Uterus (tissue), 4 donors: ENCODE data around the gene RITA1. TPM values are rescaled to one million over a fixed set of nuclear protein-coding genes. Genes with fewer than 3 reads are reported as not detected.

Source experiments
- DNase-seq, 2 donors: peaks; one replicate each; pipeline ENCODE4 v3.0.0-alpha.2; 2019 to 2020
- H3K27ac ChIP-seq, 2 donors: fragments of 200-600 bp; sonication (generic); 1 replicate in 1 of 2; 2 replicates in 1 of 2; pipeline ENCODE4 v1.5.1; 2016 to 2018
- H3K27me3 ChIP-seq, 2 donors: fragments of 200-600 bp; sonication (generic); one replicate each; pipeline ENCODE4 v1.5.1; 2018 to 2019; ENCODE audit warnings: control low read depth in 1 of 2
- H3K36me3 ChIP-seq, 2 donors: fragments of 200-600 bp; sonication (generic); one replicate each; pipeline ENCODE4 v1.5.1; 2019; ENCODE audit warnings: control low read depth in 1 of 2
- H3K4me1 ChIP-seq, 2 donors: fragments of 200-600 bp; sonication (generic); one replicate each; pipeline ENCODE4 v1.5.1; 2018 to 2019; ENCODE audit warnings: control low read depth in 1 of 2
- H3K4me3 ChIP-seq, 2 donors: fragments of 200-600 bp; sonication (generic); 1 replicate in 1 of 2; 2 replicates in 1 of 2; pipeline ENCODE4 v1.5.1; 2018 to 2019; ENCODE audit warnings: mild to moderate bottlenecking in 1 of 2
- H3K9me3 ChIP-seq, 2 donors: fragments of 200-600 bp; sonication (generic); one replicate each; pipeline ENCODE4 v1.5.1; 2019; ENCODE audit warnings: control low read depth in 1 of 2
- POLR2A ChIP-seq, 2 donors: fragments of 450-650 bp; IDR thresholded peaks; one replicate each; pipeline ENCODE4 v1.6.1; 2016; ENCODE audit warnings: antibody characterized with exemption in 2 of 2, mild to moderate bottlenecking in 1 of 2, moderate library complexity in 1 of 2
- intact Hi-C: fragments of 100-400 bp; cut with DNase I; formaldehyde crosslinking; loops from one replicate; pipeline ENCODE4 v1.15.1; 2023; ENCODE audit warnings: low total_unique reads
- total RNA-seq, 4 donors: library from RNA; depleted of rRNA in 3 of 4; stranded (reverse); fragments of >200 nt in 3 of 4; gene quantifications; one replicate each; pipeline versions ENCODE4 v1.1.0 to v1.2.4, GENCODE V29; 2014 to 2023
- TF ChIP-seq, protein P1 (sequence below), 4 experiments: fragments of 200-600 bp in 2 of 4; fragments of 450-650 bp in 2 of 4; sonication (generic) in 2 of 4; IDR thresholded peaks; one replicate each; pipeline ENCODE4 v1.5.1; 2016 to 2019; ENCODE audit warnings: antibody characterized with exemption in 4 of 4, mild to moderate bottlenecking in 2 of 4, moderate library complexity in 1 of 4
- donor health status: DM: yes; HTN: yes; CAD: no.

Gene RITA1
- total RNA-seq, 4 donors from 2014 or later: 5.0 to 19.0 (median 11.0) TPM

GRCh38 chr12:113171543-113171942 is 14.0 kb upstream of the RITA1 start:
- TF ChIP-seq, protein P1, sequence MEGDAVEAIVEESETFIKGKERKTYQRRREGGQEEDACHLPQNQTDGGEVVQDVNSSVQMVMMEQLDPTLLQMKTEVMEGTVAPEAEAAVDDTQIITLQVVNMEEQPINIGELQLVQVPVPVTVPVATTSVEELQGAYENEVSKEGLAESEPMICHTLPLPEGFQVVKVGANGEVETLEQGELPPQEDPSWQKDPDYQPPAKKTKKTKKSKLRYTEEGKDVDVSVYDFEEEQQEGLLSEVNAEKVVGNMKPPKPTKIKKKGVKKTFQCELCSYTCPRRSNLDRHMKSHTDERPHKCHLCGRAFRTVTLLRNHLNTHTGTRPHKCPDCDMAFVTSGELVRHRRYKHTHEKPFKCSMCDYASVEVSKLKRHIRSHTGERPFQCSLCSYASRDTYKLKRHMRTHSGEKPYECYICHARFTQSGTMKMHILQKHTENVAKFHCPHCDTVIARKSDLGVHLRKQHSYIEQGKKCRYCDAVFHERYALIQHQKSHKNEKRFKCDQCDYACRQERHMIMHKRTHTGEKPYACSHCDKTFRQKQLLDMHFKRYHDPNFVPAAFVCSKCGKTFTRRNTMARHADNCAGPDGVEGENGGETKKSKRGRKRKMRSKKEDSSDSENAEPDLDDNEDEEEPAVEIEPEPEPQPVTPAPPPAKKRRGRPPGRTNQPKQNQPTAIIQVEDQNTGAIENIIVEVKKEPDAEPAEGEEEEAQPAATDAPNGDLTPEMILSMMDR (IDR thresholded peaks at IDR 0.05): no peak
- no peak for TF ChIP-seq POLR2A (IDR thresholded peaks at IDR 0.05)
- intact Hi-C loops: no loop called here
- Histone ChIP-seq H3K27ac (no peak overlapping the region), H3K4me3 (no peak overlapping the region), H3K36me3 (no peaks in the 10 kb centered on the region), H3K27me3 (no peaks in the 10 kb centered on the region), H3K4me1 (no peaks in the 10 kb centered on the region), H3K9me3 (no peaks in the 10 kb centered on the region)
- DNase-seq: no peak

DNA sequence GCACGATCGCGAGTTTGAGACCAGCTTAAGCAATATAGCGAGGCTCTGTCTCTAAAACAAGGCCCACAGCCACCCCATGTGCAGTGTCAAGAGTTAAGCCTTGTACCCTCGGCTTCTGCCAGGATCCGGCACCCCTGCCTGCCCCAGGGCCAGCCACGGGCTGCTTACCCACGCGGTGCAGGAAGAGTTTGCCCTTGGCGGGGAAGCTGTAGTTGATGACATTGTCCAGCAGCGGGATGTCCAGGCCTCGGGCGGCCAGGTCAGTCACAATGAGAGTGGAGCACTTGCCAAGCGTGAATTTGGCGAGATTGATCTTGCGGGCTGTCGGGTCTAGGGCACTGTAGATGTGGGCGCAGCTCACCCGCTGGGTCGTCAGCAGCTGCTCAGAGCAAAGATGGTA is 13.3 kb upstream of the RITA1 start:
- H3K27me3 ChIP-seq: no peaks in the 10 kb centered on the region
- no peak for DNase-seq
- no peaks in the 10 kb centered on the region for H3K4me1 ChIP-seq
- H3K4me3 ChIP-seq: no peak overlapping the region
- intact Hi-C loops: no loop called here
- no peaks in the 10 kb centered on the region for H3K36me3 ChIP-seq
- TF ChIP-seq, protein P1 (IDR thresholded peaks at IDR 0.05): no peak
- no peak for TF ChIP-seq POLR2A (IDR thresholded peaks at IDR 0.05)
- H3K9me3 ChIP-seq: no peaks in the 10 kb centered on the region
- no peak overlapping the region for H3K27ac ChIP-seq

GRCh38 chr12:113173081-113173698 is 12.3 kb upstream of the RITA1 start:
- Histone ChIP-seq H3K36me3 (no peaks in the 10 kb centered on the region), H3K9me3 (no peaks in the 10 kb centered on the region), H3K4me3 (no peak overlapping the region), H3K27me3 (no peaks in the 10 kb centered on the region), H3K4me1 (no peaks in the 10 kb centered on the region), H3K27ac (no peak overlapping the region)
- intact Hi-C loops: no loop called here
- TF ChIP-seq, protein P1 (IDR thresholded peaks at IDR 0.05): no peak
- no peak for TF ChIP-seq POLR2A (IDR thresholded peaks at IDR 0.05)
- no peak for DNase-seq

DNA sequence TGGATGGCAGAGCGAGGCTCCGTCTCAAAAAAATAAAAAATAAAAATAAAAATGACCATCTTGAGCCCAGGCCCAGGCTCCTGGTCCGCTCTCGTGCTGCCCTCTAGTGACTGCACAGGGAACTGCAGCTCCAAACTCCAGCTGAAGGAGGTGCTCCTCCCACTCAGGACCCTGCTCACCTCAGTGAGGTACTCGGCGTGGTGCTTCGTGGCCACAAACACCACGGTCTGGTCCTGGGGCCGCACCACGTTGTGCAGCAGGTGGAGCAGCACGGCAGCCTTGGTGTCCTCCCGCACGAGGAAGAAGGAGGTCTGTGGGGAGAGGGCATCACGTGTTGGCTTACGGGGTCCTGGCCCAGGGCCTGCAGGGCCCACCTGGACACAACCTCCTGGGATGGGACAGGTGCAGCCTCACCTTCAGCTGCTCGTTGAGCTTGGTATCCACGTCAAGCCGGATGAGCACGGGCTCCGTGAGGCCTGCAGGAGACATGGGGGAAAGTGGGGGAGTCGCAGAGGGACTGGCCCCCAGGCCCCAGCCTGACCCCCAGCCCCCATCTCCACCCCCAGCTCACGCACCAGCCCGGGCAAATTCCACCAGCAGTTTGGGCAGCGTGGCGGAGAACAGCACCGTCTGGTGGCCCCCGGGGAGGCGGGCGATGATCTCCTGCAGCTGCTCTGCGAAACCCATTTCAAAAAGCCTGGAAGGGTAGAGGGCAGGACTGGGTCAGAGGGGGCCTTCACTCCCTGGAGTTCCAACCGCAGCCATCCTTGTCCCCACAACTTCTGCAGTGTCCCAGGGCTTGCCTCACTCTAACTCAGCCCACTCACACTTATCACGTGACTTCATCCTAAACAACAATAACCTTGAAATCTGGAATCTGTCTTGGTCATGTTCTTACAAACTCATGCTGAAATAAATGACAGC is 10.8 kb upstream of the RITA1 start:
- TF ChIP-seq POLR2A (IDR thresholded peaks at IDR 0.05): no peak
- TF ChIP-seq, protein P1 (IDR thresholded peaks at IDR 0.05): peak; percentile 74 to 96 (median 83)
- intact Hi-C loops: no loop called here
- no peaks in the 10 kb centered on the region for H3K36me3 ChIP-seq
- no peak overlapping the region for H3K4me3 ChIP-seq
- DNase-seq: peak; percentile 62 to 64
- H3K27me3 ChIP-seq: no peaks in the 10 kb centered on the region
- H3K9me3 ChIP-seq: no peaks in the 10 kb centered on the region
- H3K27ac ChIP-seq: no peak overlapping the region
- no peaks in the 10 kb centered on the region for H3K4me1 ChIP-seq

DNA sequence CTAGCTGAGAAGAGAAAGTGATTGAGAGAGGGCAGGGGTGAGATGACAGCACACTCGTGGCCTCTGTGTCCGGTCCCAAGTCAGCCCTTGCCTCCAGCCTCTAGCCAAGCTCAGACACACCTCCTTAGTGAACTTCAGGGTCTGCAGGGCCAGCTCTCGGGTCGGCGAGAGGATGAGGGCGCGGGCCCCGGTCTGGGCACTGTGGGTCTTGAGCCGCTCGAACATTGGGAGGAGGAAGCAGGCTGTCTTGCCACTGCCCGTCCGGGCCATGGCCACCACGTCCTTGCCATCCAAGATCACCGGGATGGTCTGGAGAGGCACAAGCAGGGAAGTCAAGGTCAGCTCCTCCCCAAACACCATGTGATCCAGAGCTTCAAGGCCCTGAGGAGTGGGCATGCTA is 6.5 kb upstream of the RITA1 start:
- Histone ChIP-seq H3K27ac (no peak overlapping the region), H3K36me3 (no peaks in the 10 kb centered on the region), H3K27me3 (no peaks in the 10 kb centered on the region), H3K4me3 (no peak overlapping the region), H3K9me3 (no peaks in the 10 kb centered on the region), H3K4me1 (peaks cover 4 to 7% of the 10 kb centered on the region in 2 donors)
- TF ChIP-seq POLR2A (IDR thresholded peaks at IDR 0.05): no peak
- TF ChIP-seq, protein P1 (IDR thresholded peaks at IDR 0.05): no peak
- intact Hi-C loops: no loop called here
- DNase-seq: no peak
